GM19467 (cell line): Measurements from ENCODE around the gene ST7.

ENCODE experiments used
- ATAC-seq: cut with Tn5 transposase; IDR thresholded peaks from one replicate; pipeline ENCODE4 v1.9.1; 2021; ENCODE audit warnings: mild to moderate bottlenecking, moderate library complexity; ENCODE audit not compliant: unreplicated experiment

ST7 gene

DNA sequence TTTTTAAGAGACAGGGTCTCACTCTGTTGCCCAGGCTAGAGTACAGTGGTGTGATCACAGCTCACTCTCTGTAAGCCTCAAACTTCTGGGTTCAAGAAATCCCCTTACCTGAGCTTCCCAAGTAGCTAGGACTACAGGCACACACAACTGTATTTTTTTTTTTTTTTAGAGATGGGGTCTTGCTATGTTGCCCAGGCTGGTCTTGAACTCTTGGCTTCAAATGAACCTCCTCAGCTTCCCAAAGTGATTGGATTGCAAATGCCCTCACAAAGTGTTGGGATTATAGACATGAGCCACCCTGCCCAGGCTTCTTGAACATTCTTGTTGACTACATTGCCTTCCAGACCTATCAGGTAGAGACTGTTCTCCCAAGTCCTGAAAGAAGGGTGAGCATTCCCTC is 296.9 kb downstream of the ST7 start:
- ATAC-seq = no peak

DNA sequence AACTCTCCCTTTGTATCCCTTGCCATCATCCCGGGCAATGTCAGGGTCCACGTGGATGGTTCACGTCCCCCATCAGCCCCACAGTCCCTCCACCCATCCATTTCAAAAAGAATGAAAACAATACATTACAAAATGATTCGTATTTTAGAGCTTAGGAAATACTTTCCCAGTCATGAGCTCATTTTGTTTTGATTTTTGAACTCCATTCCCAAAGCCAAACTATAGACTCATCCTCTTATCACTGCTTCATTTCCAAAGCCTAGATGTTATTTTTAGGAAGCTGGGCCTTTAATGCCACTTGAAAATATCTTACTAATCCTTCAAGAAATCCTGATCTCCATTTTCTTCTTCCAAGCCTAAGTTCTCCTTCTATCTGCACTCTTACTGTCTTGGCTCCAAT is 297.5 kb downstream of the ST7 start:
- ATAC-seq = no peak

DNA sequence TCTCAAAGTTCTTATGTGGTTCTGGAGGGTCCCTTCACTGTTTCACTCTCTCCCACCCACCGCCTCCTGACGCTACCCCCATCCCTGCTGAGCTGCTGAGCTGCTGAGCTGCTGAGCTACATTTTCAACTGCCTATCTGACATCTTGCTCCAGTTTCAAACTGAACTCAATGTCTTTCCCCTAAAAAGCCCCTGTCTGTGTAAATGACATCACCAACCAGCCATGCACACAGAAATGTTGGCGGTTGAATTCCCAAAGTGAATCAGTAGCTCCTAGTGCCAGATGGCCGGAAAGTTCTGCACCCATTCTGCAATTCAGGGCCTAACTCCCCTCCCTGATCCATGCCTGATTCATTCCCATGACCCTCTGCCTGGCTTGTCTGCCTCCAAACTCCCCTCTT is 298.4 kb downstream of the ST7 start:
- ATAC-seq = no peak

DNA sequence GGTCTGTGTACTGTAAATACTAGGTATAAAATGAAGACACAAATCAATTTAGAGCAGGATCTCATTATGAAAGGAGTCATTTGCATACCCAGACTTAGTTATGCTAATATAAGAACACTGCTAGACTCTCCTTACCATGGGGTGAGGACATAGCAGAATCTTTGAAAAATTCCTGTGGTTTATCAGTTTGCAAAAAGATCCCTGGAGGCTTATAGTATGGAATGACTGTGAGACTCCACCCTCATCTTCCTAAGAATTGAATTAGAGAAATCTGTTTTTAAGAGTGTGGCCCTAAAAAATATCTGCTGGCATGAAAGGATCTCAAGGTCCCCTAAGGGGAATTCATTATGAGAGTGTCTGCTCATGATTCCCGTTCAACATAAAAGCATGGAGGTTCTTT is 306.3 kb downstream of the ST7 start:
- ATAC-seq = no peak

DNA sequence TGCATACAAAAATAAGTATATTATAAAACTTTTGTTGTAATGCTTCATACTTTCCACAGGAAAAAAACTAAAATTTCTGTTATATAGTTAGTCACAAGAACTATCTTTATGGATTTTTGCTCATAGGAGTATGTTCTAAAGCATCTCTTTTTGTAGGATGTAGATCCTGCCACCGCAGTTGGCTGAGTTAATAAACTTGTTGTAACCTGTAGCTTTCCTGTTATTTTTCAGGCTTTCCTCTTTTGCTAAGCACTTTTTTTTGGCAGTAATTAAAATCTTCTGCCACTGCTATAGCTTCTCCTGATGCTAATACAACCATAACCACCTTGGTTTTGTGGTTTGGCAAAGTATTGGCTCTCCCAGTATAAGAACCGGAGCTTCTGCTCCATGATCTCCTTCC is 309.2 kb downstream of the ST7 start:
- ATAC-seq = no peak

DNA sequence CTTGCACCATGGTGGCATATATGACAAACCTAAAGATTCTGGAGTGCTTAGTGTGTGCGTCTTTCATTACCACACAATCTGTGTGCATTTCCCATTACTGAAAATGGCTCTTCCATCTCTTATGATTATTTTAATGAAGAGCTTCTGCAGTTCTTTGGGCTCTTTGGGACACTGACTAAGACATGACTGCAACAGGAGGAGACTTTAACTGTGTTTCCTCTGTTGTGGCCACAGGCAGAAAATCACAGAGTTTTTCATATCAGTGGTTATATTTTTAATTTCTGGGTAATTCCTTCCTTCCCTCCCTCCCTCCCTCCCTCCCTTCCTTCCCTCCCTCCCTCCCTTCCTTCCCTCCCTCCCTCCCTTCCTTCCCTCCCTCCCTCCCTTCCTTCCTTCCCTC is 311.4 kb downstream of the ST7 start:
- no peak for ATAC-seq

DNA sequence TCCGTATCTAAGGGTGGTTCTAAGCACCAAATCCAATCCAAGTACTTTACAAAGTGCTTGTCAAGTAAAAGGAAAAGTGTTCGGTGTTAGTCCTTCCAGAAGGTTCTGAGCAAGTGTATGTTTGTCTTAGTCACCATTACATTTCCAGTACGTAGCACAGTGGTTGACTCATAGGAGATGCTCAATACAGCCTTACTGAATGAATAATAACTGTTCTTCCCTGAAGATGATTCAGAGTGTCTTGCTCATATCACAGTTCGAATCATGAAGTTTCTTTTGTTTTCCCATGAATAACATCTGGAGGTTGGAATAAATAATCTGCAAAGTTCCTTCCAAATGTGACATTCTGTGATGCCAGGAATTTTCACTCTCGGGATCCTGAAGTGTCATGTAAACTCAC is 316.1 kb downstream of the ST7 start:
- no peak for ATAC-seq

DNA sequence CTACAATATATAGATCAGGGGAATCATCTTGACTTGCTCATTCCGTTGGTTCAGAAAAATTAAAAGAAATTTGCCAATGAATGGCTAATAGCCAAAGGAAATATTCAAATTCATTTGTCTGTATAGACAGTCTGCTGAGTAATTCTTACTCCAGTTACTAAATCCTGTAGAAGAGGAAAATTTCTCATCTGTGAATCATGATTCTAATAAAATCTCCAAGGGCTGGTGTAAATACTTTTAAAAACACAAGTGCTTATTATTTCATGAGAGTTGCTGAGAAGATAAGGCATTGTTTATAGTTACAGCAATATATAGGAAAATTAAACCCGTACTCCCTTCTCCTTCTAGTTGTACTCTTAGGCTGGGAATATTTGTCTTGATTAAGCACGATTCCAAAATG is 316.6 kb downstream of the ST7 start:
- no peak for ATAC-seq

DNA sequence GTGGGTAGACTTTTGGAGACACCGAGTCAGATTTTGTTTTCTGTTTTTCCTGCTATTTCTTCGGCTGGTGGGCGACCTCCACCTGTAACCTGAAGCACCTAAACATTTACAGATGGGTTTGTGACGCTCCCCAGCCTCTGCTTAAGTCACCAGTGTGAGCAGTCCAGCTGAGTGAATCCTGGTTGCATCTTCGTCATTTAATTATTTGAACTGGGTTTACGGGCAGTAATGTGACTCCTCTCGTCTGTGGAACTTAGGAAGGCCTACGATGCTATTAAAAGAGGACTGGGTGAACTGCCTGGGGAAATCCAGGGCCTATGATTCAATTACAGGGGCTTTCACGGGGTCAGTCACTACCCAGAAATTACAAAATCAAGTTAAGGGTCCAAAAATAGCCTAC is 317.1 kb downstream of the ST7 start:
- no peak for ATAC-seq

DNA sequence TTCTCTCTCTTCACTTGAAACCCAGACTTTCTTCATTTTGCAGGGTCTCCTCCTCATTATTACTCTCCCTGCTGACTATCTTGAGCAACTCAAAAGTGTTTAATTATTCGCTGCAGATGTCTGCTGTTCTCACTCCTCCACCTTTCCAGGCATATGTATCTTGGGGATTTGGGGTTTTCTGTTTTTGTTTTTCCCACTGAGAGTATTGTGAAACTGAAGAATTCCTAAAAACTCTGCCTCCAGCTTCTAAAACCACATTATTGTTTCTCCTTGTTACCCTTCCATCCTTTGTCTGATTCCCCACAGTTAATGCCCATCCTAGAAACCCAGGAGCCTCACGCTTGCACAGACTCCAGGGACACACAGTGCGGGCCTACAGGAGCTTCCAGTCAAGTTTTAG is 318.3 kb downstream of the ST7 start:
- no peak for ATAC-seq

DNA sequence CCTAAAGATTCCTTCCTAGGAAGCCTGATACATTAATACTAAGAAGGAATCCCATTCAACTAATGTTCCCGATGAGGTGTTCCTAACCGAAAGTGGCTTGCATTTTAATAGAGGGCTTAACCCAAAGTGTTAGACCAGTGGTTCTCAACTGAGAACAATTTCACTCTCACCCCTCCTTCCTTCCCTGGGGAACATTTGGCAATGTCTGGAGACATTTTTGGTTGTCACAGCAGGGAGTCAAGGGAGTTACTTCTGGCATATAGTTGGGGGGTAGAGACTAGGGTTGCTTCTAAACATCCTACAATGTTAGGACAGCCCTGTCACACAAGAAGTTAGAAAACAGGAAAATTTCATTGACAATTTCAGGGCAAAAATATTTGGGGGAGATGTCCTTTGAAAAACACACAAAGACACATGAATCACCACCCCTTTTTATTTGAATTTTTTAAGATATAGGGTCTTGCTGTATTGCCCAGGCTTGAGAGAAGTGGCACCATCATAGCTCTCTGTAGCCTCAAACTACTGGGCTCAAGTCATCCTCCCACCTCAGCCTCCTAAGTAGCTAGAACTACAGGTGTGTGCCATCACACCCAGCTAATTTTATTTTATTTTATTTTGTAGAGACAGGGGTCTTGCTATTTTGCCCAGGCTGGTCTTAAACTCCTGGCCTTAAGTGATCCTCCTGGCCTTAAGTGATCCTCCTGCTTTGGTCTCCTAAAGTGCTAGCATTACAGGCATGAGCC is 318.9 kb downstream of the ST7 start:
- ATAC-seq = no peak

DNA sequence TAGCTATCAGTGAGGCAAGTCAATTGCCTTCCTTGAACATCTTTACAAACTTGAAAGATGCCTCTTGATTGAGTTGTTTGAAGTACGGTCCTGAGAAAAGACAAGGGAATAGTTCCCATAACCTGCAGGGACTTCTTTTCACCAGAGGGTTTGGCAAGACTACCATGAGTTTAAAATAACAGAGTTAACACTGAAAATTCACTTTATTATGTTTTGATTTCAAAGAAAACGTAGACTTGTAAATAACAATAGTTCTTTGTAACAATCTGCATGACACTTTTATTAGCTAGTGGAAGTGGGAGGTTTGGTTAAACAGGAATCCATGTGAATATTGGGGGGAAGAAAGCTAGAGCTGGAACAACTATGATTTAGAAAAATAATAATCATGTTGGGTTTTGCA is 320.0 kb downstream of the ST7 start:
- ATAC-seq = no peak

DNA sequence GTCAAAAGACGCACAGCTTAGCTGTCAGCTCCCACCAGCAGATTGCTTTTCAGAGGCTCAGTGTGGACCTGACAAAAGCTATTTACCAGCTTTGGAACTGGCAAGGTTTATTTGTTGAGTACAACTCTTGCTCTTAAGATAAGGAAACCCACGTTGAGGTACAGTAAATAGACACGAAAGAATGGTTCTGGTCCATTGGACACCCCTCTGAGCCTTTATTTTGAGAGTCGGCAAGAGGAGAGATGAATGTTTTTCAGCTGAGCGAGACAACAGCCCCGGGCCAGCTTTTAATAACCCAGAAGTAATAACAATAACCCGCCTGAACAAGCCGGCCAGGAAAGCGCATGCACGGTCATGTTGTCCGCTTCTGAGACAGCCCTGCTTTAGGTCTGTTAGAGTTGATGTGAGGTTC is 320.5 kb downstream of the ST7 start:
- no peak for ATAC-seq

DNA sequence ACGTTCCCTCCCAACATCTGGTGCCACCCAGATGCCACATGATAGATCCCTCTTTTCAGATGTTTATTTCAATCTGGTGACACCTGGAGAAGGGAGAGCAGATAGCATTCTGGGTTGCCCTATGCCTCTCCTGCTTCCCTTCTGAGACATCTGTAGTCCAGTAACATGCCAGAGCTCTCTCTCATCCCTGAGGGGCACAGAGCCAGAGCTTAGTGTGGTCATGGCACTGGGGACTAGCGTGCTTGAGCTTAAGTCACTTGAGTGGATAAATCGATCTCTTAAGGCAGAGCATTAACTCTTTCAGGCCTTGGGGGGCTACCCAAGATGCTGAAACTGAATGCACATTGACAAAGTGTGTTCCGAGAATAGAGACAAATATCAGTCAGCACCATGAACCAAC is 321.6 kb downstream of the ST7 start:
- no peak for ATAC-seq

DNA sequence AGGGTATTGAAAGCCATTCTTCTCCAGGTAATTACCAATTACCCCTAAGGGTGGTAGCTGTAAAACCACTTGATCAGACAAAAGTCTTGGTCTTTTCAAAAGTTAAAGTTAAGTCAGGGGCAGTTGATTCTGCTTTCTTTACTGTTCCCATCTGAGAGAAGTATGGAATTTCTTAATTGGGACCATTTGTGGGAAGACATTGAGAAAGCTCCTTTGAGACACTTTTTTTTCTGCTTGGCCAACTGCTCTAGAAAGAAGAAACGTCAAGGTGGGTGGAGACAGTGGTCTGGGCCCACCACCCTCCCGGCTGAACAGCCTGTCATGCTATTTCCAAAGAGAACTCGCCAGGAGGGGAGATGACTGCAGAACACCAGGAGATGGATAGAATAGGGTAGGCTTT is 324.3 kb downstream of the ST7 start:
- ATAC-seq = no peak

DNA sequence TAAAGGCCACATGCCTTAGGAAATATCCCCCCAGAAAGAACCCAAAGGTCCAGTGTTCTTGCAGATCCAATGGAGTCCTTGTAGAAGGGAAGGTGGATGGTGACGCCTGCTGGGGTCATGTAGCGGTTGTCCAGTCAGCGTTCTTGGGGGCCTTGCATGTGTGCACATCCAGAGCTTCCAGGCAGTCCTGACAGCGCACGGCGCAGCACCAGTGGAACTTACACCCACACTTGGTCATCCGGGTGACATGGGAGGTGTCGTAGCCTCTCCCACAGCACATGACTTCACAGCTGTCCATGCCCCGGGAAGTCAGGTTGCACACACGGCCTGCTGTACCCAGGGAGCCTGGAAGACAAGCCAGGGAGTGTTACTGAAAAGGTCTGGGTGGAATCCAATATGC is 324.7 kb downstream of the ST7 start:
- ATAC-seq = no peak

DNA sequence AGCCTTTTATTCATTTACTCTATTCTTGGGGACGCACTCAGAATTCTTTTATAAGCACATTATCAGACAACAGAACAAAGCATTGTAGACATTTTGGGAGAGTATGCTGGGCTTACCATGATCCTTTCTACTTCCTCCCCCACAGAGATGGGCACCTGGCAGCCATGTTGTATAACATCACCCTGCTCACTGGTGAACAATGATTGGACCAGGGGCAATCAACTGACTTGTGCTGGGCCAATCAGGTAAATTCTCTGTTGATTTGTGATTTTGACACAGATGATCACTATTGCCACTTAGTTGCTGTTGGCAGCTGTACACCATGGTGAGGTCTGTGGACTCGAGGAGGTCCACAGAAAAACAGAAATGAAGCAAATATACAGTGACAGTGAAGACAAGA is 325.9 kb downstream of the ST7 start:
- no peak for ATAC-seq
